ENCODE results near the gene HNRNPLL.

The HNRNPLL gene

GRCh38 chr2:38533757-38534545 is 68.8 kb downstream of the HNRNPLL start:
- H3K18ac ChIP-seq (ENCODE audit: low read length) = no peak overlapping the region
- H2BK120ac ChIP-seq (ENCODE audit: insufficient read depth, low read length, poor library complexity) = no peak overlapping the region
- no peak overlapping the region for H3K4me3 ChIP-seq (ENCODE audit: low read depth, low read length)
- H3K4ac ChIP-seq (ENCODE audit: low read depth, low read length) = no peak overlapping the region
- no peak overlapping the region for H2AFZ ChIP-seq (ENCODE audit: insufficient read depth, low read length, poor library complexity)
- H3K9me3 ChIP-seq (ENCODE audit: insufficient read depth, low read depth, low read length) = no peaks in the 10 kb centered on the region
- H3K36me3 ChIP-seq (ENCODE audit: control insufficient read depth in 1 of 2, insufficient read depth in 2 of 2, low read length in 2 of 2) = no peaks in the 10 kb centered on the region
- H3K4me2 ChIP-seq (ENCODE audit: low read length) = no peak overlapping the region
- no peak overlapping the region for H4K12ac ChIP-seq (ENCODE audit: low read depth, low read length)
- DNase-seq = no peak
- H2BK12ac ChIP-seq (ENCODE audit: low read length) = no peak overlapping the region
- no peak overlapping the region for H3K14ac ChIP-seq (ENCODE audit: low read length)
- no peaks in the 10 kb centered on the region for H3K79me1 ChIP-seq (ENCODE audit: low read length)
- no peaks in the 10 kb centered on the region for H3K4me1 ChIP-seq (ENCODE audit: control insufficient read depth in 1 of 2, insufficient read depth in 2 of 2, low read length in 2 of 2)
- no peak overlapping the region for H3K27ac ChIP-seq (ENCODE audit: low read depth, low read length)
- H2BK5ac ChIP-seq (ENCODE audit: low read depth, low read length, poor library complexity) = no peak overlapping the region
- H4K8ac ChIP-seq (ENCODE audit: low read depth, low read length) = no peak overlapping the region
- no peak overlapping the region for H4K91ac ChIP-seq (ENCODE audit: low read depth, low read length)
- no peaks in the 10 kb centered on the region for H3K27me3 ChIP-seq (ENCODE audit: insufficient read depth, low read length)
- H3K23ac ChIP-seq (ENCODE audit: low read length) = no peak overlapping the region
- H2AK5ac ChIP-seq (ENCODE audit: low read length) = no peak overlapping the region
- WGBS (ENCODE audit: extremely low coverage, insufficient coverage, insufficient read length) = no CpG with 5 or more reads among the region's 10 CpGs
- H3K79me2 ChIP-seq (ENCODE audit: control insufficient read depth, insufficient read depth, low read length, poor library complexity) = no peaks in the 10 kb centered on the region
- no peak overlapping the region for H3K9ac ChIP-seq (ENCODE audit: low read length)

GRCh38 chr2:38533180-38533579 is 69.5 kb downstream of the HNRNPLL start:
- no peaks in the 10 kb centered on the region for H3K27me3 ChIP-seq (ENCODE audit: insufficient read depth, low read length)
- no peaks in the 10 kb centered on the region for H3K36me3 ChIP-seq (ENCODE audit: control insufficient read depth in 1 of 2, insufficient read depth in 2 of 2, low read length in 2 of 2)
- no peak for DNase-seq
- H2BK5ac ChIP-seq (ENCODE audit: low read depth, low read length, poor library complexity) = no peak overlapping the region
- no peak overlapping the region for H2AFZ ChIP-seq (ENCODE audit: insufficient read depth, low read length, poor library complexity)
- H4K91ac ChIP-seq (ENCODE audit: low read depth, low read length) = no peak overlapping the region
- no peak overlapping the region for H3K27ac ChIP-seq (ENCODE audit: low read depth, low read length)
- H3K79me1 ChIP-seq (ENCODE audit: low read length) = no peaks in the 10 kb centered on the region
- H2BK12ac ChIP-seq (ENCODE audit: low read length) = no peak overlapping the region
- H2BK120ac ChIP-seq (ENCODE audit: insufficient read depth, low read length, poor library complexity) = no peak overlapping the region
- no peaks in the 10 kb centered on the region for H3K9me3 ChIP-seq (ENCODE audit: insufficient read depth, low read depth, low read length)
- no peak overlapping the region for H3K4me2 ChIP-seq (ENCODE audit: low read length)
- no peak overlapping the region for H3K14ac ChIP-seq (ENCODE audit: low read length)
- H4K8ac ChIP-seq (ENCODE audit: low read depth, low read length) = no peak overlapping the region
- no CpG with 5 or more reads among the region's 9 CpGs for WGBS (ENCODE audit: extremely low coverage, insufficient coverage, insufficient read length)
- no peak overlapping the region for H3K23ac ChIP-seq (ENCODE audit: low read length)
- no peaks in the 10 kb centered on the region for H3K4me1 ChIP-seq (ENCODE audit: control insufficient read depth in 1 of 2, insufficient read depth in 2 of 2, low read length in 2 of 2)
- no peak overlapping the region for H3K4ac ChIP-seq (ENCODE audit: low read depth, low read length)
- no peak overlapping the region for H2AK5ac ChIP-seq (ENCODE audit: low read length)
- H3K4me3 ChIP-seq (ENCODE audit: low read depth, low read length) = no peak overlapping the region
- no peak overlapping the region for H3K18ac ChIP-seq (ENCODE audit: low read length)
- no peak overlapping the region for H3K9ac ChIP-seq (ENCODE audit: low read length)
- no peaks in the 10 kb centered on the region for H3K79me2 ChIP-seq (ENCODE audit: control insufficient read depth, insufficient read depth, low read length, poor library complexity)
- no peak overlapping the region for H4K12ac ChIP-seq (ENCODE audit: low read depth, low read length)

GRCh38 chr2:38532366-38532765 is 70.4 kb downstream of the HNRNPLL start:
- H3K9ac ChIP-seq (ENCODE audit: low read length) = no peak overlapping the region
- H3K4me1 ChIP-seq (ENCODE audit: control insufficient read depth in 1 of 2, insufficient read depth in 2 of 2, low read length in 2 of 2) = no peaks in the 10 kb centered on the region
- H3K27me3 ChIP-seq (ENCODE audit: insufficient read depth, low read length) = no peaks in the 10 kb centered on the region
- H2AFZ ChIP-seq (ENCODE audit: insufficient read depth, low read length, poor library complexity) = no peak overlapping the region
- no CpG with 5 or more reads among the region's 2 CpGs for WGBS (ENCODE audit: extremely low coverage, insufficient coverage, insufficient read length)
- no peak overlapping the region for H4K8ac ChIP-seq (ENCODE audit: low read depth, low read length)
- H2AK5ac ChIP-seq (ENCODE audit: low read length) = no peak overlapping the region
- no peak for DNase-seq
- H3K79me2 ChIP-seq (ENCODE audit: control insufficient read depth, insufficient read depth, low read length, poor library complexity) = no peaks in the 10 kb centered on the region
- no peak overlapping the region for H3K18ac ChIP-seq (ENCODE audit: low read length)
- no peaks in the 10 kb centered on the region for H3K36me3 ChIP-seq (ENCODE audit: control insufficient read depth in 1 of 2, insufficient read depth in 2 of 2, low read length in 2 of 2)
- H3K27ac ChIP-seq (ENCODE audit: low read depth, low read length) = no peak overlapping the region
- no peak overlapping the region for H3K4me3 ChIP-seq (ENCODE audit: low read depth, low read length)
- no peak overlapping the region for H3K23ac ChIP-seq (ENCODE audit: low read length)
- no peak overlapping the region for H2BK120ac ChIP-seq (ENCODE audit: insufficient read depth, low read length, poor library complexity)
- no peak overlapping the region for H2BK12ac ChIP-seq (ENCODE audit: low read length)
- no peak overlapping the region for H4K91ac ChIP-seq (ENCODE audit: low read depth, low read length)
- H3K4ac ChIP-seq (ENCODE audit: low read depth, low read length) = no peak overlapping the region
- no peaks in the 10 kb centered on the region for H3K79me1 ChIP-seq (ENCODE audit: low read length)
- no peak overlapping the region for H3K4me2 ChIP-seq (ENCODE audit: low read length)
- H3K14ac ChIP-seq (ENCODE audit: low read length) = no peak overlapping the region
- H2BK5ac ChIP-seq (ENCODE audit: low read depth, low read length, poor library complexity) = no peak overlapping the region
- H4K12ac ChIP-seq (ENCODE audit: low read depth, low read length) = no peak overlapping the region
- H3K9me3 ChIP-seq (ENCODE audit: insufficient read depth, low read depth, low read length) = no peaks in the 10 kb centered on the region

- Histone ChIP-seq H3K4me1 (ENCODE audit: control insufficient read depth in 1 of 2, insufficient read depth in 2 of 2, low read length in 2 of 2) (no peaks in the 10 kb centered on the region), H3K79me2 (ENCODE audit: control insufficient read depth, insufficient read depth, low read length, poor library complexity) (no peaks in the 10 kb centered on the region), H3K4me3 (ENCODE audit: low read depth, low read length) (no peak overlapping the region), H3K4me2 (ENCODE audit: low read length) (no peak overlapping the region), H2BK5ac (ENCODE audit: low read depth, low read length, poor library complexity) (no peak overlapping the region), H3K4ac (ENCODE audit: low read depth, low read length) (no peak overlapping the region), H3K27me3 (ENCODE audit: insufficient read depth, low read length) (no peaks in the 10 kb centered on the region), H4K91ac (ENCODE audit: low read depth, low read length) (no peak overlapping the region), H2AK5ac (ENCODE audit: low read length) (no peak overlapping the region), H3K79me1 (ENCODE audit: low read length) (no peaks in the 10 kb centered on the region), H3K18ac (ENCODE audit: low read length) (no peak overlapping the region), H3K23ac (ENCODE audit: low read length) (no peak overlapping the region), H3K27ac (ENCODE audit: low read depth, low read length) (no peak overlapping the region), H3K14ac (ENCODE audit: low read length) (no peak overlapping the region), H2BK120ac (ENCODE audit: insufficient read depth, low read length, poor library complexity) (no peak overlapping the region), H4K12ac (ENCODE audit: low read depth, low read length) (no peak overlapping the region), H2AFZ (ENCODE audit: insufficient read depth, low read length, poor library complexity) (no peak overlapping the region), H3K9me3 (ENCODE audit: insufficient read depth, low read depth, low read length) (no peaks in the 10 kb centered on the region), H3K9ac (ENCODE audit: low read length) (no peak overlapping the region), H4K8ac (ENCODE audit: low read depth, low read length) (no peak overlapping the region), H3K36me3 (ENCODE audit: control insufficient read depth in 1 of 2, insufficient read depth in 2 of 2, low read length in 2 of 2) (no peaks in the 10 kb centered on the region), H2BK12ac (ENCODE audit: low read length) (no peak overlapping the region)
- no CpG with 5 or more reads among the region's 14 CpGs for WGBS (ENCODE audit: extremely low coverage, insufficient coverage, insufficient read length)
- DNase-seq = no peak
These were observed 73.5 kb downstream of the HNRNPLL start for GRCh38 chr2:38529208-38529607.

All from trophoblast cell (in vitro differentiated cells and primary cell).